GM12892 (cell line): ENCODE measurements around the gene CRIM1.

Source experiments
- POLR2A ChIP-seq: IDR thresholded peaks from 2 replicates; pipeline ENCODE4 v1.6.1; 2011; ENCODE audit warnings: low read depth, low read length, control low read depth
- POLR2AphosphoS5 ChIP-seq: IDR thresholded peaks from 2 replicates; pipeline ENCODE4 v1.6.1; 2011; ENCODE audit warnings: low read depth, low read length, control low read depth

GRCh38 chr2:36554531-36554930 is 199.0 kb downstream of the CRIM1 start:
- no peak for TF ChIP-seq POLR2A
- TF ChIP-seq POLR2AphosphoS5 = no peak
